VCaP (cell line): Measurements from ENCODE around the gene ETS1.

Experiments used
- H3K27ac ChIP-seq: fragments of 450-650 bp; 2 replicates; pipeline ENCODE4 v1.5.1; 2017
- CTCF ChIP-seq: fragments of 450-650 bp; conservative IDR thresholded peaks from 2 replicates; pipeline ENCODE4 v1.5.1; 2017; ENCODE audit warnings: mild to moderate bottlenecking, moderate library complexity

The ETS1 gene

GRCh38 chr11:128628686-128629085 lies 41.3 kb upstream of the ETS1 start:
- no peak overlapping the region for H3K27ac ChIP-seq

GRCh38 chr11:128628325-128628673 lies 40.9 kb upstream of the ETS1 start:
- no peak for TF ChIP-seq CTCF
- H3K27ac ChIP-seq, result no peak overlapping the region

More at GRCh38 chr11:128628686-128629085, 41.3 kb upstream of the ETS1 start:
- TF ChIP-seq CTCF, result no peak

- no peak overlapping the region for H3K27ac ChIP-seq
- TF ChIP-seq CTCF, result no peak
Measured at GRCh38 chr11:128627666-128628324, 40.4 kb upstream of the ETS1 start.

GRCh38 chr11:128626913-128627665 lies 39.7 kb upstream of the ETS1 start:
- TF ChIP-seq CTCF, result no peak
- H3K27ac ChIP-seq, result no peak overlapping the region

- no peak overlapping the region for H3K27ac ChIP-seq
- no peak for TF ChIP-seq CTCF
Measured at GRCh38 chr11:128625746-128626145, 38.4 kb upstream of the ETS1 start.

GRCh38 chr11:128625326-128625725 lies 38.0 kb upstream of the ETS1 start:
- no peak overlapping the region for H3K27ac ChIP-seq
- no peak for TF ChIP-seq CTCF

GRCh38 chr11:128624269-128625175 lies 37.2 kb upstream of the ETS1 start:
- H3K27ac ChIP-seq, result no peak overlapping the region

More at GRCh38 chr11:128624269-128625175, 37.2 kb upstream of the ETS1 start:
- no peak for TF ChIP-seq CTCF
